Nephron progenitor cell (in vitro differentiated cells): ENCODE measurements around the gene NUDT13.
A peak's percentile ranks its signal among the peaks of the same experiment; 100 is the strongest.

Source experiments
- DNase-seq: peaks from one replicate; pipeline ENCODE4 v3.0.0; 2021
- H3K27ac Mint-ChIP-seq: 2 replicates; pipeline ENCODE4 v1.8.0; 2021; ENCODE audit warnings: mild to moderate bottlenecking, moderate library complexity, mixed read lengths
- H3K27me3 Mint-ChIP-seq: 2 replicates; pipeline ENCODE4 v1.8.0; 2021; ENCODE audit warnings: mild to moderate bottlenecking, low read depth, mixed read lengths; ENCODE audit not compliant: poor library complexity
- H3K36me3 Mint-ChIP-seq: 2 replicates; pipeline ENCODE4 v1.8.0; 2021; ENCODE audit warnings: low read depth, mixed read lengths
- H3K4me1 Mint-ChIP-seq: 2 replicates; pipeline ENCODE4 v1.8.0; 2021; ENCODE audit warnings: mixed read lengths
- H3K4me3 Mint-ChIP-seq: 2 replicates; pipeline ENCODE4 v1.8.0; 2021; ENCODE audit warnings: mild to moderate bottlenecking, moderate library complexity, mixed read lengths
- H3K9me3 Mint-ChIP-seq: 2 replicates; pipeline ENCODE4 v1.8.0; 2021; ENCODE audit warnings: mild to moderate bottlenecking, moderate library complexity, mixed read lengths
- CTCF ChIP-seq: fragments of 200-600 bp; sonication (generic); IDR thresholded peaks from 2 replicates; pipeline ENCODE4 v1.5.0; 2021; ENCODE audit warnings: antibody characterized with exemption

Gene NUDT13

GRCh38 chr10:73086816-73087215 is 23.4 kb upstream of the NUDT13 start:
- H3K27ac Mint-ChIP-seq, result no peak overlapping the region

GRCh38 chr10:73088304-73088703 is 22.0 kb upstream of the NUDT13 start:
- TF ChIP-seq CTCF, result no peak
- DNase-seq, result no peak
- Mint-ChIP-seq H3K9me3 (no peaks in the 10 kb centered on the region), H3K27ac (no peak overlapping the region), H3K4me1 (peaks cover 17% of the 10 kb centered on the region), H3K27me3 (no peaks in the 10 kb centered on the region), H3K36me3 (peaks cover 58% of the 10 kb centered on the region), H3K4me3 (no peak overlapping the region)

More at GRCh38 chr10:73086816-73087215, 23.4 kb upstream of the NUDT13 start:
- Mint-ChIP-seq H3K4me3 (no peak overlapping the region), H3K27me3 (no peaks in the 10 kb centered on the region), H3K9me3 (no peaks in the 10 kb centered on the region), H3K36me3 (peaks cover 69% of the 10 kb centered on the region), H3K4me1 (peaks cover 19% of the 10 kb centered on the region)
- no peak for TF ChIP-seq CTCF
- no peak for DNase-seq

GRCh38 chr10:73092830-73093229 is 17.4 kb upstream of the NUDT13 start:
- Mint-ChIP-seq H3K4me1 (peaks cover 40% of the 10 kb centered on the region), H3K27ac (no peak overlapping the region), H3K9me3 (no peaks in the 10 kb centered on the region), H3K4me3 (peak overlapping the region; percentile 97), H3K36me3 (peaks cover 34% of the 10 kb centered on the region), H3K27me3 (no peaks in the 10 kb centered on the region)
- TF ChIP-seq CTCF, result no peak
- no peak for DNase-seq

GRCh38 chr10:73093922-73094850 is 16.1 kb upstream of the NUDT13 start:
- Mint-ChIP-seq H3K27me3 (no peaks in the 10 kb centered on the region), H3K4me3 (peak overlapping the region; percentile 97), H3K9me3 (no peaks in the 10 kb centered on the region), H3K36me3 (peaks cover 21% of the 10 kb centered on the region), H3K4me1 (peaks cover 42% of the 10 kb centered on the region), H3K27ac (no peak overlapping the region)
- TF ChIP-seq CTCF, result no peak
- no peak for DNase-seq

- Mint-ChIP-seq H3K27ac (peak overlapping the region; percentile 99), H3K36me3 (peaks cover 18% of the 10 kb centered on the region), H3K4me1 (peaks cover 42% of the 10 kb centered on the region), H3K4me3 (peak overlapping the region; percentile 97), H3K9me3 (no peaks in the 10 kb centered on the region), H3K27me3 (no peaks in the 10 kb centered on the region)
- TF ChIP-seq CTCF, result no peak
- no peak for DNase-seq
These were observed 15.2 kb upstream of the NUDT13 start for GRCh38 chr10:73094986-73095480.
